Muscle of leg (tissue), 11 donors: ENCODE data around the gene NUP50. TPM values are rescaled to one million over a fixed set of nuclear protein-coding genes. Genes with fewer than 3 reads are reported as not detected.

Experiments
- DNase-seq: peaks from one replicate; pipeline ENCODE4 v3.0.0; 2013
- H3K27ac ChIP-seq: one replicate; pipeline ENCODE4 v1.5.1; 2013; ENCODE audit warnings: mild to moderate bottlenecking, low read length, control low read depth
- H3K27me3 ChIP-seq: one replicate; pipeline ENCODE4 v1.6.1; 2013; ENCODE audit warnings: low read length; ENCODE audit not compliant: control insufficient read depth, insufficient read depth
- H3K36me3 ChIP-seq: one replicate; pipeline ENCODE4 v1.6.1; 2013; ENCODE audit warnings: low read length; ENCODE audit not compliant: control insufficient read depth, insufficient read depth
- H3K4me1 ChIP-seq: one replicate; pipeline ENCODE4 v1.6.1; 2013; ENCODE audit warnings: low read length; ENCODE audit not compliant: control insufficient read depth, insufficient read depth
- H3K4me3 ChIP-seq: one replicate; pipeline ENCODE4 v1.5.1; 2013; ENCODE audit warnings: low read length, control low read depth
- H3K9me3 ChIP-seq: replicated peaks from 2 replicates; pipeline ENCODE4 v1.6.1; 2013; ENCODE audit warnings: low read depth, low read length; ENCODE audit not compliant: control insufficient read depth
- WGBS: methylation state at CpG from one replicate; pipeline ENCODE4 v1.1.5; 2013; ENCODE audit warnings: missing lambda C conversion rate; ENCODE audit not compliant: insufficient coverage; 5-methylcytosine and 5-hydroxymethylcytosine counted together
- polyA plus RNA-seq, 8 donors: library from polyadenylated mRNA; unstranded; fragments of 120-200 nt; gene quantifications; one replicate each; pipeline versions ENCODE4 v1.2.1 to v1.2.3, GENCODE V29; 2013; ENCODE audit warnings: inconsistent platforms in 1 of 8, low replicate concordance in 1 of 8; ENCODE audit not compliant: insufficient read length in 8 of 8, insufficient read depth in 1 of 8
- total RNA-seq: library from RNA; stranded (reverse); fragments of 120-200 nt; gene quantifications from one replicate; pipeline ENCODE4 v1.2.4, GENCODE V29; 2013

NUP50 gene
- total and polyA plus RNA-seq, 9 donors: 16.9 to 28.5 (median 21.2) TPM

DNA sequence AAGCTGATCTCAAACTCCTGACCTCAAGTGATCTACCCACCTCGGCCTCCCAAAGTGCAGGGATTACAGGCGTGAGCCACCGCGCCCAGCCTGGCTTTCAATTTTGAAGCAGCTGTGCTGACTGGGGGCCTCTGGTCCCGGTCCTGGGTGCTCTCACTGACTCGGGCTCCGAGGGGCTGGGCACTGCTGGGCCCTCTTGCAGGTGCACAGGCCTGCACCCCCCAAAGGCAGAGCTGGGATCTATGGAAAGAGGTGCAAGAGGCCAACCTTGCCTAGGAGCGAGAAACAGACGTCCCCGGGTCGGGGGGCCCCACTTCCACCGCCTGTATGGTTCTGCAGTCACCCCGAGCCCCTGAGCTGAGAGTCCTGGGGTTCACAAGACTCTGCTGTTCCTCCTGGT lies 43.8 kb downstream of the NUP50 start:
- Histone ChIP-seq H3K36me3 (peaks cover 10% of the 10 kb centered on the region), H3K4me3 (no peak overlapping the region), H3K4me1 (peaks cover 30% of the 10 kb centered on the region), H3K9me3 (no peaks in the 10 kb centered on the region), H3K27me3 (peaks cover 2% of the 10 kb centered on the region), H3K27ac (no peak overlapping the region)
- WGBS: 92% methylated on average over 10 of the region's 13 CpGs
- no peak for DNase-seq

DNA sequence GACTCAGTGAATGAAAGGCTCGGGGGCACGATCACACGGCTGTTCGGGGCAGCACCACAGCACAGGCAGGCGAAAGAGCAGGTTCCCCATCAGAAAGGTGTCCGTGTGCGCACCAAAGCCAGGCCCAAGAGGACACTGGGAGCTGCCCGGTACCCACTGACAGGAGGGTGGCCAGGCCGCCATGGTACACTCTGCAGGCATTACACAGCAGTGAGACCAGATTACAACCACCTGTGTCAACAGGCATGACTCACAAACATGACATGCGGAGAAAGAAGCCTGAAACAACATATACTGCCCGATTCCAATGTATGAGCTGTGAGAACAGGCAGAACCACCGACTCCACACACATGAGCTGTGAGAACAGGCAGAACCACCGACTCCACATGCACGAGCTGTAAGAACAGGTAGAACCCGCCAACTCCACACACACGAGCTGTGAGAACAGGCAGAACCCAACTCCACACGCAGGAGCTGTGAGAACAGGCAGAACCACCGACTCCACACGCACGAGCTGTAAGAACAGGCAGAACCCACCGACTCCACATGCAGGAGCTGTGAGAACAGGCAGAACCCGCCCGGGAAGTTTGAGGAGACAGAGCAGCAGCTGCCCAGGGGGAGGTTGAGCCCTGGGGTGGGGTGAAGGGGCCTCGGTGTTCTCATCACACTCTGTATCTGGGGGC lies 44.4 kb downstream of the NUP50 start:
- H3K4me3 ChIP-seq: no peak overlapping the region
- H3K27ac ChIP-seq: no peak overlapping the region
- DNase-seq: no peak
- WGBS: 87% methylated on average over 16 of the region's 24 CpGs
- peaks cover 5% of the 10 kb centered on the region for H3K36me3 ChIP-seq
- no peaks in the 10 kb centered on the region for H3K9me3 ChIP-seq
- H3K4me1 ChIP-seq: peaks cover 30% of the 10 kb centered on the region
- peaks cover 8% of the 10 kb centered on the region for H3K27me3 ChIP-seq

DNA sequence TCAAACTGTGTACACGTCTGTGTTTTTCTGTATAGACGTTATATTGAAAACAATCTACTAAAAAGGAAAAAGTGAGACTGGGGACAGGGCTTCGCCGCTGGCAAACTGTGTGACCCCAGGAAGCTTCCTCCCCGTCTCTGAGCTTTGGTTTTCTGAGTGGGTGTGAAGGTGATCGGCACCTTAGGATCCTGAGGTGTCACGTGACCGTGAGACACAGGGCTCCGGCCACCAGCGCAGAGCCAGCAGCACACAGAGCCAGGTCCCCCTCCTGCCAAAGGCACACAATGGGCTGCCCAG lies 44.9 kb downstream of the NUP50 start:
- Histone ChIP-seq H3K36me3 (no peaks in the 10 kb centered on the region), H3K9me3 (no peaks in the 10 kb centered on the region), H3K4me1 (peaks cover 30% of the 10 kb centered on the region), H3K27ac (no peak overlapping the region), H3K4me3 (no peak overlapping the region), H3K27me3 (peaks cover 12% of the 10 kb centered on the region)
- 72% methylated on average over 6 of the region's 10 CpGs for WGBS
- no peak for DNase-seq

DNA sequence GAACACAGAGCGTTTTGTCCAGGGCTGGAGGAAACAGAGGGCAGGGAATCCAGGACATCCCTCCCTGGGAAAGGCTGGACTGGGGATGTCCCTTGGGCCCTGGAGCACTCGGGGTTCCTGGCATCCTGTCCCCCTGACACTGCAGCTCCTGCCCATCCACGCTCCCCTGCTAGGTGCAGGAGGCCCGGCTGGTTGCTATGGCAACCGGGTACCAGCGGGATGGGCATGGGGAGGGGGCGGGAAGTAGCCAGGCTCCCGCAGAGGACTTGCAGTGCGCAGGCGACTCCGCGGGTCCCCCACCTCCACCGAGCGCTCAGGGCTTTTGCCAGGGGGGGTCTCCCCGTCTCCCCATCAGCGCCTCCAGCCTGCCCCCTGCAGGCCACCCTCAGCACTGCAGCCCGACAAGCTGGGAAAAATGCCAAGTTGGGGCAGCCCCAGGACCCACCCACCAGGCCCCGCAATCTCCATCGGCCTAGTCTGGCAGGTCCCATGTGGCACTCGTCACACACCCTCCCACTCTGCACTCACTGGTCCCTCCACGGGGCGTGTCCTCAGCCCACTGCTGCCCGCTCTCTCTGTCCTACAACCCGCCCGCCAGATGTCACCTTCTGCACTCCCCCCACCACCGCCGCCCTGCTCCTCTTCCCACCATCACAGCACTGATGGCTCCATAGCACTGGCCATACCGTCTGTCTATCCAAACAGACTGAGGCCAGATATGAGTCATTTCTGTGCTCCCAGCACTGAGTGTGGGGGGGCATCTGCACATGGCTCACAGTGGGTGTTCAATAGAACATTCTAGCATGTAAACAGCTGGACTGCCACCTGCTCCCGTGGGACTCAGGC lies 45.5 kb downstream of the NUP50 start:
- peaks cover 30% of the 10 kb centered on the region for H3K4me1 ChIP-seq
- WGBS: 37% methylated on average over 27 of the region's 29 CpGs
- H3K9me3 ChIP-seq: no peaks in the 10 kb centered on the region
- peak; percentile 43 for DNase-seq
- H3K4me3 ChIP-seq: no peak overlapping the region
- H3K36me3 ChIP-seq: no peaks in the 10 kb centered on the region
- no peak overlapping the region for H3K27ac ChIP-seq
- peaks cover 12% of the 10 kb centered on the region for H3K27me3 ChIP-seq

DNA sequence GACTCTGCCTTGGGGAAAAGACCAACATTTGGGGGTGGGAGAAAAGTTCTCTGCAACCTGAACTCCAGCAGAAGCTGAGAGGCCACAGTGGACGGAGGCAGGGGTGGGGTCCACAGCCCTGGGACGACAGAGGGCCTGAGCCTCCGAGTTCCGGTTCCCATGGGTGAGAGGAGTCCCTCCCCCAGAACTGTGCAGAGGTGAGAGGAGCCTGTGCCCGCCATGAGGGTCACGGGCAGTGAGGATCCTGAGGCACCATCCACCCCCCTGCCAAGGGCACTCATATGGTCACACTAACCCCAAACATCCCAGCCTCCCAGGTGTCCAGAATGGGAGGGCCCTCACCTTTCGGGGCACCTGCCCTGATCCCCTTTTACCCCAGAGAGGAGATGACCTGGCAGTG lies 46.4 kb downstream of the NUP50 start:
- WGBS: 55% methylated on average over 5 of the region's 7 CpGs
- no peak for DNase-seq
- H3K4me1 ChIP-seq: peaks cover 30% of the 10 kb centered on the region

DNA sequence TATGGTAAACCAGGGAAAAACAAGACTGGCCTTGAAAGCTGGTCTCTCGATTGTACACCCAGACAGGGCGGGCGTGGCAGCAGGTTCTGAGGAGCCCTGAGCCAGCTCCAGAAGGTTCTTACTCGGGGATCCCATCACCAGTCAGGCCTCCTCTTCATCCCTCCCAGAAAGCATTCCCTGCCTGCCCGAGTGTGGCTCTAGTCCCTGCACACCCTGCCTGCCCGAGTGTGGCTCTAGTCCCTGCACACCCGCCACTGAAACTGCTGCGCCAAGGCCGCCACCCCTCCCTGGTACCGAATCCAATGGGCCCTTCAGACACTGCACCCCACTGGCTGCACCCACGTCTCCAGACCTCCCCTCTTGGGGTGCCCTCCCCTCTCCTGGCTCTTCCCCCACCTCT lies 46.9 kb downstream of the NUP50 start:
- no peak overlapping the region for H3K4me3 ChIP-seq
- peak overlapping the region; percentile 47 for H3K27ac ChIP-seq
- no peaks in the 10 kb centered on the region for H3K36me3 ChIP-seq
- DNase-seq: no peak
- H3K4me1 ChIP-seq: peaks cover 30% of the 10 kb centered on the region
- no peaks in the 10 kb centered on the region for H3K9me3 ChIP-seq
- H3K27me3 ChIP-seq: peaks cover 12% of the 10 kb centered on the region
- WGBS: 80% methylated on average over 11 of the region's 11 CpGs

More for the DNA sequence above, 46.4 kb downstream of the NUP50 start:
- Histone ChIP-seq H3K27ac (no peak overlapping the region), H3K9me3 (no peaks in the 10 kb centered on the region), H3K36me3 (no peaks in the 10 kb centered on the region), H3K4me3 (no peak overlapping the region), H3K27me3 (peaks cover 12% of the 10 kb centered on the region)

DNA sequence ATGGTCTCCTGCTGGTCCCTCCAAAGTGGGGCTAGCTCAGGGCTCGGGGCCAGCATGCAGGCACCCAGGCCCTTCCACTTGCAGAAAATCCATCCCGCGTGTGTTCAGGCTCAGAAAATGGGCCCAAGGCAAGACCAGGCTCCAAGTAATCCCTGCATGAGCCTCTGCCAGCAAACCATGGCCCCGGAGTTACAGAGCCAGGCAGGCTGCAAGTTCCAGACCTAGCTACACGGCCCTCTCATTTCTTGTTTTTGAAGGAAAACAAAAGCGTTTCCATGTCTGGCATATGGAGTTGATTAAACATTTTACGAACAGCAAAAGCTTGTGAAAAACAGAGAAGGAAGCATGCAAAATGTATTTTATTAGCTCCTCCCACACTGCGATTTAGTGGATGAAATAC lies 47.3 kb downstream of the NUP50 start:
- peak; percentile 92 for DNase-seq
- Histone ChIP-seq H3K27ac (peak overlapping the region; percentile 55), H3K4me1 (peaks cover 30% of the 10 kb centered on the region), H3K36me3 (no peaks in the 10 kb centered on the region), H3K27me3 (peaks cover 12% of the 10 kb centered on the region), H3K9me3 (no peaks in the 10 kb centered on the region), H3K4me3 (no peak overlapping the region)
- WGBS: 59% methylated on average over 4 of the region's 8 CpGs

DNA sequence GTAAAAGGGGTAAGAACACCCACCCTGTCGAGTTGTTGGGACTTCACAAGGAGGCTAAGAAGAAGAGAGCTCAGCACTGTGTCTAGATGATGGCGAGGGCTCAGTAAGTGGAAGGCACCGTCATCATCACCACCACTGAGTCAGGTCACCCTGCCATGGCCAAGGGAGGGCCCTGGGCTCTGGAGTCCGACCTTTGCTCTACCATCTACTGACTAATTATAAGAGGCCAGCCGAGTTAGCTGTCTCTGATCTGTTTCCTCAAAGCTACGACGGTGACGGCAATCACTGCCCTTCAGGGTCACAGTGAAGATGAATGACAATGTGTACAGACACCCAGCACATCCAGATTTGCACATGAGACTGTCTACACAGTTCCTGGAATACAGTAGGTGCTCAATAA lies 47.7 kb downstream of the NUP50 start:
- peaks cover 12% of the 10 kb centered on the region for H3K27me3 ChIP-seq
- 91% methylated on average over 4 of the region's 8 CpGs for WGBS
- no peak overlapping the region for H3K4me3 ChIP-seq
- no peaks in the 10 kb centered on the region for H3K9me3 ChIP-seq
- H3K4me1 ChIP-seq: peaks cover 34% of the 10 kb centered on the region
- H3K36me3 ChIP-seq: no peaks in the 10 kb centered on the region
- no peak for DNase-seq
- peak overlapping the region; percentile 55 for H3K27ac ChIP-seq

DNA sequence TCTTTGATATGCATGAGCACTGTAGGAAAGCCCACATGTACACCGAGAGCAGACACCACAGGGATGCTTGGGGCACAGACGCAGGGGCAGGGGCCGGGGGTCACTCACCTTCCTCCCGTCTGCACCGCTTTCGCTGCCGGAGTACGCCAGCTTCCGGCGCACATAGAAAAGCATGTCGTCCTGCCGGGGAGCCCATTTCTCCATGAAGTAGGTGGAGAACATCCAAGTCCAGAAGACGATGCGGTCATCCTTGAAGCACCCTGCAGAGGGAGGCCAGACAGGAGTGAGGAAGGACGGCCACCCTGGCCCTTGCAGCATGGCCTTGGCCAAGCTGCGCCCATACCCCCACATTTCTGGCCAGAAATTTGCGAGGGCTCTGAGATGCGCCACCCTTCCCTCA lies 48.1 kb downstream of the NUP50 start:
- Histone ChIP-seq H3K36me3 (no peaks in the 10 kb centered on the region), H3K27me3 (peaks cover 12% of the 10 kb centered on the region), H3K4me3 (no peak overlapping the region), H3K27ac (no peak overlapping the region), H3K4me1 (peaks cover 36% of the 10 kb centered on the region), H3K9me3 (no peaks in the 10 kb centered on the region)
- DNase-seq: no peak
- WGBS: 82% methylated on average over 17 of the region's 18 CpGs

DNA sequence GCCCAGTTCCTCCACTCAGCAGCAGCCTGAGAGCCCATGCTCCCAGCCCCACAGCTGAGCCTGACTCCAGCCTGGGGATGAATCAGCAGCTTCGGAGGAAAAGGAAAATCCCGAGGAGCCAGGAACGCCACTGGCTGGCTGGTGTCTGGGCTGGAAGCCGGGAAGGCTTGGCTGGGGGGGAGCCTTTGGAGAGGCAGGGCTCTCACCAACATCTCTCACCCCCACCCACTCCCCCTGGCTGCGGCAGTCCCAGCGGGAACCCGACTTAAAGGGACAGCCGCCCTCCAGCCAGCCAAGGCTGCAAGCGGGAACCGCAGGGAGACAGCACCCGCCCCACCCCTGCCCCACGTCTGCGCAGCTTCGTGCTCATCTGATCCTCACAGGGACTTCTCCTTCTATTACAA lies 48.6 kb downstream of the NUP50 start:
- no peaks in the 10 kb centered on the region for H3K36me3 ChIP-seq
- peaks cover 12% of the 10 kb centered on the region for H3K27me3 ChIP-seq
- H3K9me3 ChIP-seq: no peaks in the 10 kb centered on the region
- no peak overlapping the region for H3K4me3 ChIP-seq
- H3K4me1 ChIP-seq: peaks cover 36% of the 10 kb centered on the region
- peak; percentile 80 for DNase-seq
- WGBS: no CpG with 5 or more reads among the region's 14 CpGs
- peak overlapping the region; percentile 21 for H3K27ac ChIP-seq
